ENCODE measurements around the gene MBOAT2.
"Not testable (repeated sequence)": the region's sequence is repeated elsewhere in the genome, so short reads cannot be mapped to it uniquely, and the experiment has no call there.

The MBOAT2 gene

GRCh38 chr2:8954990-8955389, 48.5 kb downstream of the MBOAT2 start:
- no peak for DNase-seq (ENCODE audit: low read depth in 2 of 2)

DNA sequence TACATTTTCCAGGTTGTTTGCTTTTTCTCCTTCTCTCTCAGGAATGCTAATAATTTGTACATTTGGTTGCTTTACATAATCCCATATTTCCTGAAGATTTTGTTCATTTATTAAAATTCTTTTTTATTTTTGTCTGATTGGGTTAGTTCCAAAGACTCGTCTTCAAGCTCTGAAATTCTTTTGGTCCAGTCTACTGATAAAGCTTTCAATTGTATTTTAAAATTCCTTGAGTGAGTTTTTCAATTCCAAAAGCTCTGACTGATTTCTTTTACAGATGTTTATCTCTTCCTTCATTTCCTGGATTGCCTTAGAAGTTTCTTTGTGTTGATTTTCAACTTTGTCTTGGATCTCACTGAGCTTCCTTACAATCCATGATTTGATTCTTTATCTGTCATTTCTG, 50.0 kb downstream of the MBOAT2 start:
- DNase-seq (ENCODE audit: low read depth in 2 of 2) = no peak

DNA sequence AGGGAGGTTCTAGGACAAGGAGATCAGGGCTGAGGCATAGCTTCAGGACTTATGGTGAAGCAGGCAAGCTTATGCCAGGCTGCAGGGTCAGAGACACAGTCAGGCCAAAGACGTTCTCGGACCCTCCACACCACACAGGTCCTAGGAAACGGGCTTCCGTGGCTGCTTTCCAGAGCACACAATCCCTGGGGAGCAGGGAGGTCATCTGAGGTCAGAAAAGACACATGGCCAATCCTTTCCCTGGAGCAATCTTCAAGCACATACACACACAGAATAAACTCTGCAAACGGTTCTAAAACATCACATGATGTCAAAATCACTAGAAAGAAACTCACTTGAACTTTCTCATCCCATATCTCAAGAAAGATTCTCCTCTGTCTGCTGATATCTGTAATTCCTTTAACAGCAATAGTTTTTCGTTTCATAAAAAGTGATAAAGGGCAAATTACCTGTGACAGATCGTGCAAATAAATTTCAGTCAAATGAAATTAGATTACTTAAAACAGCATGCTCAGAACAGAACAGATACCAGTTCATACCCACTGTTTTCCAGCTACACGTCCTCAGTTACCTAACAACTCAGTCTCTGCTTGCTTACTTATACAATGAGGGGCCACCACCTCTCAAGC, 63.9 kb downstream of the MBOAT2 start:
- no peak for DNase-seq (ENCODE audit: low read depth in 2 of 2)

- no peak for DNase-seq (ENCODE audit: low read depth in 2 of 2)
These were observed 65.1 kb downstream of the MBOAT2 start for GRCh38 chr2:8938384-8938783.

DNA sequence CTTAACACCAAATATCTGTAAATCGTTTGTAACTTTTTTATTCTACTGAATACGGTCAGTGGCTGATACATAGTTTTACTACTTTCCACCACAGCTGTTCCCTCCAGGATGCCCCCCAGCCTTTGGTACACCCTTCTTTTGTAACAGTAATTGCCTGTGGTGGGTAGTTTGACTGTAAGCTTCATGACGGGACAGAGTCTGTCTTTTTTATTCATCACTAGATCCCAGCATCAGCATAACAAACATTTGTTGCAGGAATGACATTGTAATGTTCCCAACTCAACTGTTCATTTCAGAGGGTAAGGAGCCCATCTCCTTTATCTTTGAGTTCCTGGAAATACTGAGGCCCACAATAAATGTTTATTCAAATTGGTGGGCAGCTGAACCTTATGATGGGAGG, 67.5 kb downstream of the MBOAT2 start:
- DNase-seq (ENCODE audit: low read depth in 2 of 2) = no peak

- DNase-seq (ENCODE audit: low read depth in 2 of 2) = no peak
These were observed 69.1 kb downstream of the MBOAT2 start for GRCh38 chr2:8934338-8934737.

DNA sequence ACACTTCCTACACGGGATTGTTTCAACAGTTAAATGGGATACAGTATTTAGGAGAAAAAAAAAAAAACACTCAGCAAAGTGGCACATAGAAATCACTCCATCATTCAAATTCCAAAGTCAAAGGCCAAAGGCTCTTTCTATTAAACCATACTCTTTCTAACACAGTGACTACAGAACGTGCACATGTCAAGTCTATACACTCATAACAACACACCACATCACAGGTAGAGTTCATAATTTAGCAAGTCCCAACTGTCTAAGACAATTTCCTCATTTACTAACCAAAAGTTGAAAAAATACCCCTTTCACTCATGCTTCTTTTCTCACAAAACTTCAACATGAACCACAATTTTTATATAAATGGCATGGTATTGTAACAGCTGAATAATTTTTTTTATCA, 70.8 kb downstream of the MBOAT2 start:
- no peak for DNase-seq (ENCODE audit: low read depth in 2 of 2)

GRCh38 chr2:8930185-8930584, 73.3 kb downstream of the MBOAT2 start:
- not testable (repeated sequence) for DNase-seq (ENCODE audit: low read depth in 2 of 2)

DNA sequence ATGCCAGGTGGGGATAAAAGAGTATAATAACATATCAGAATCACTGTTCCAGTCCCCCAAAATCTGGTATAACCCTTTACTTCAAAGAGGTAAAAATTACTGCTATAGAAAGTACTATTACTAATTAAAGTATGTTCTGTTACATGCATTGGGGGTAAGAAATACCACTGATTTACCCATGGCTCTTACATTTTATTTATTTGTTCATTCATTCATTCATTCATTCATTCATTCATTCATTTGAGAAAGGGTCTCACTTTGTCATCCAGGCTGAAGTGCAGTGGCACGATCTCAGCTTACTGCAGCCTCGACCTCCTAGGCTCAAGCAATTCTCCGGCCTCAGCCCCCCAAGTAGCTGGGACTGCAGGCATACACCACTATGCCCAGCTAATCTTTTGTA, 74.4 kb downstream of the MBOAT2 start:
- DNase-seq (ENCODE audit: low read depth in 2 of 2) = no peak

DNA sequence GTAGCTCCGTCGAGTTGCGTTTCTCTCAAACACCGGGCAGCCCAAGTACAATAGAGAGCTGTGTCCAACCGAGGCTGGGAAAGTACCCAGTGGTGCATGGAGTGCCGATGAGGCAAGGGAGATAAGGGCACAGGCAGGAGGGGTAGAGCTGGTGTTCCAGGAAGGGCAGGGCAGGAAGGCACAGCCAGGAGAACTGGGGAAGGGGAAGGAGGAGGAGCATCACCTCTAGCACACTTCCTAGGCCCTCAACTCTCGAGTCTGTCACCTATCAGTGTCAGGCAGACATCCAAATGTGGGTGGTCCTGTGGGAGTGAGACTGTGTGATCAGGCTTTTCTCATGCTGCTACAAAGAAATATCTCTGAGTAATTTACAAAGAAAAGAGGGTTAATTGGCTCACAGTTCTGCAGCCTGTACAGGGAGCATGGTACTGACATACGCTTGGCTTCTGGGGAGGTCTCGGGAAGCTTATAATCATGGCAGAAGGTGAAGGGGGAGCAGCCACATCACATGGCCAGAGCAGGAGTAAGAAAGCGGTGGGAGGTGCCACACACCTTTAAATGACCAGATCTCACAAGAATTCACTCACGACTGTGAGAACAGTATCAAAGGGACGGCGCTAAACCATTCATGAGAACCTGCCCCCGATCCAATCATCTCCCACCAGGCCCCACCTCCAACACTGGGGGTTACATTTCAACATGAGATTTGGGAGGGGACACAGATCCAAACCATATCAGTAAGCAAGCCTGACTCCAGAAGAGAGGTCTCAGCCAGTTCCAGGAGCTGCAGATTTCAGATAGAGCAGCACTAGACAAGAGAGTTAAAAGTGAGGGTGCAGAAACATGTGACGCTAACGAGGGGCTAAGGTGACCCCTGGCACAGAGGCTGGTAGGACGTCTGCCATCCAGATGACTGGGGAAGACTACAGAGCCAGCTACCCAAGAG, 75.7 kb downstream of the MBOAT2 start:
- no peak for DNase-seq (ENCODE audit: low read depth in 2 of 2)

DNA sequence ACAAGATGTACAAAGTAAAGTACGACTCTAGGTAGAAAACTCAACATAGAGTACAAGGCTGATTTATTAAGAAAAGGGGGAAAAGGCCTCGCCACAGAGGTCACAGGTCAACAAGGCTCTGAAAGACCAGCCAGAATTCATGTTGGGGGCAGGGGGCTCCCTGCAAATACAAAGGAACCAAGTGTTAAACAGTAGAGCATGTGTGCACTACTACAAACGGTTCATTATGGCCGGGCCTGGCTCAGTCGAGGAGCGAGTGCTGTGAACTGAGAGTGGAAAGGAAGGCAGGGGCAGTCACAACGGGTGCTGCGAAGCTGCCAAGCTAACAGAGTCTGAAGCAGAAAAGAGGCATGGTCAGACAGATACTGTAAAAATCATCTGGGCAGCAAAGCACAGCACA, 77.1 kb downstream of the MBOAT2 start:
- DNase-seq (ENCODE audit: low read depth in 2 of 2) = no peak

- DNase-seq (ENCODE audit: low read depth in 2 of 2) = no peak
These were observed 78.1 kb downstream of the MBOAT2 start for GRCh38 chr2:8925411-8925810.

DNA sequence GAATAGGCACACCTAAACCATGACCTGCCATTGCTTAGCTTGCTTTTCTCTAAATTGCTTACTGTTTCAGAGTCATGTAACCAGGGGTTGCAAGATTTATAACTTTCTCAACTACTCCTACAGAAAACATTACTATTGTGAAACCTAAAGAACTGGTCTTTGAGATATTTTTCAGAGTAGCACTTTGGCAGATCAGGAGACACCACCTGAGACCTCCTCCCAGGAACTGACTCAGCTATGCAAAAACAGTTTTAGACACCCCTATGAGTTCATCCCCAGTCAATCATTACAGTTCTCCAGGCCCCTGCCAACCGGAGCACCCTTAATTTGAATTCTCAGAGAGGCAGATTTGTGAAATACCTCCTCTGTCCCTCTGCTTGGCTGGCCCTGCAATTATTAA, 80.3 kb downstream of the MBOAT2 start:
- no peak for DNase-seq (ENCODE audit: low read depth in 2 of 2)

GRCh38 chr2:8922431-8922830, 81.1 kb downstream of the MBOAT2 start:
- no peak for DNase-seq (ENCODE audit: low read depth in 2 of 2)

DNA sequence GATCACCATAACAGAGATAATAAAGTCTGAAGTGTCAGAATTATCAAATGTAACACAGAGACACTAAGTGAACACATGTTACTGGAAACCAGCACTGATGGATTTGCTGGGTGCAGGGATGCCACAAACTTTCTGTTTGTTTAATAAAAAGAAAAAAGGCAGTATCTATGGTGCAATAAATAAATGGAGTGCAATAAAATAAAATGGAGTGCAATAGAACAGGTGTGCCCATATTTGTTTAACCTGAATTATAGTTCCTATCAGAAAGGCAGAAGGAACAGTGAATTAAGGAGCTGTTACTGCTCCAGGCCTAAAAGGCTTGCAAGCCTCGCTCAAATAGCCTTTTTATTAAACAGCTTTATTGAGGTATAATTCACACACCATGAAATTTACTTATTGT, 85.1 kb downstream of the MBOAT2 start:
- no peak for DNase-seq (ENCODE audit: low read depth in 2 of 2)

DNA sequence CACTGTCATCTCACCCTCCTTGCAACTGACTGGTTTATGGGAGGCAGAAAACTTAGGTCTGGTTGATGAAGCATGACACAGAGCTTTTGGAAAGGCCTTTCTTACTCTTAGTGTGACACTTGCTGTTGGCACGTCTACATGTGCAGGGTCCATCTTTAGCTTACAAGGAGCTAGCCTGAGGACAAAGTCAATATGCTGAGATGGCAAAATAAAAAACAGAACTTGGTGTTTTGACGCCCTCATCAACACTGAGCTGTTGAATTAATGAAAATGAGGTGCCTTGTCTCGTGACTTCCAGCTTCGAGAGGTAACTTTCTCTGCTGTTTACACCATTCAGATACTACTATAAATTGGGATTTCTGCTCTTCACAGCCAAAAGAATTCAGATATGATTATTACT, 87.5 kb downstream of the MBOAT2 start:
- DNase-seq (ENCODE audit: low read depth in 2 of 2) = no peak

DNA sequence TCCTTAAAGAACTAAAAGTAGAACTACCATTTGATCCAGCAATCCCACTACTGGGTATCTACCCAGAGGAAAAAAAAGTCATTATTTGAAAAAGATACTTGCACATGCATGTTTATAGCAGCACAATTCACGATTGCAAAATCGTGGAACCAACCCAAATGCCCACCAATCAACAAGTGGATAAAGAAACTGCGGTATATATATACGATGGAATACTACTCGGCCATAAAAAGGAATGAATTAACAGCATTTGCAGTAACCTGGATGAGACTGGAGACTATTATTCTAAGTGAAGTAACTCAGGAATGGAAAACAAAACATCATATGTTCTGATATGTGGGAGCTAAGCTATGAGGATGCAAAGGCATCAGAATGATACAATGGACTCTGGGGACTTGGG, 89.7 kb downstream of the MBOAT2 start:
- not testable (repeated sequence) for DNase-seq (ENCODE audit: low read depth in 2 of 2)

DNA sequence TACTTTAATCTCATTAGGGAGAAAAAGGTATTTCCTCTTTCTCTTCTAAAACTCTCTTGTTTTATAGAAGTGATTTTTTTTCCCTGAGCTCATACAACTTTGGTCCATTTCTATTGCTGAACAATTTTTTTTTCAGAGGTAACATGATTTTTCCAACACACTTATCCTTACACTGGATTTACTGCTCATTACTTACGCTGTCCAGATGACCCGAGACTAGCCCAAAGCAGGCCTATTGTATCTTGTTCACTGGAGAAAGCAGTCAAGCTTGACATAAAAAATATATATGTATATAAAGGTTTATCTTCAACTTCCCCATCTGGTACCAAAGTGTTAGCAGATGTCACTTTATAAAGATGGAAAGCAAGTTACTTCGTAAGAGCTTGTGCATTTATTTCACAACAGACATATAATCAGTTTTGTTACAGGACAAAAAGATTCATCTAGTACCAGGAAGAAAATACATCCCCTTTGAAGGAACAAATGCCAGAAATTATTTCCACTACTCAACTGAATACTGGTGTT, 95.7 kb downstream of the MBOAT2 start:
- no peak for DNase-seq (ENCODE audit: low read depth in 2 of 2)

- not testable (repeated sequence) for DNase-seq (ENCODE audit: low read depth in 2 of 2)
These were observed 99.6 kb downstream of the MBOAT2 start for GRCh38 chr2:8903924-8904323.

DNA sequence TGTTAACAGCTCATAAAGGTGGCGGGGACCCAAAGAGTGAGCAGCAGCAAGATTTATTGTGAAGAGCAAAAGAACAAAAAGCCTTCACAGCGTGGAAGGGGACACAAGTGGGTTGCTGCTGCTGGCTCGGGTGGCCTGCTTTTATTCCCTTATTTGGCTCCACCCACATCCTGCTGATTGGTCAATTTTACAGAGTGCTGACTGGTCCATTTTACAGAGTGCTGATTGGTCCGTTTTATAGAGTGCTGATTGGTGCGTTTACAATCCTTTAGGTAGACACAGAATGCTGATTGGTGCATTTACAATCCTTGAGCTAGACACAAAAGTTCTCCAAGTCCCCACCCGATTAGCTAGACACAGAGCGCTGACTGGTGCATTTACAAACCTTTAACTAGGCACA, 100.7 kb downstream of the MBOAT2 start:
- DNase-seq (ENCODE audit: low read depth in 2 of 2) = not testable (repeated sequence)

- not testable (repeated sequence) for DNase-seq (ENCODE audit: low read depth in 2 of 2)
These were observed 106.3 kb downstream of the MBOAT2 start for GRCh38 chr2:8897206-8897605.

- DNase-seq (ENCODE audit: low read depth in 2 of 2) = not testable (repeated sequence)
These were observed 106.8 kb downstream of the MBOAT2 start for GRCh38 chr2:8896671-8897070.
